NCI-H1417 treated with DMSO at 0.1 percent for 48 hours (cell line): ENCODE results near the gene SUPT7L.
"Not testable (repeated sequence)": the region's sequence is repeated elsewhere in the genome, so short reads cannot be mapped to it uniquely, and the experiment has no call there.

Experiments used
- DNase-seq: peaks from one replicate; lab custom pipeline; 2025; lab: John Stamatoyannopoulos, UW

Gene SUPT7L

GRCh38 chr2:27638037-27638637, 25.3 kb downstream of the SUPT7L start:
- DNase-seq, result no peak

- DNase-seq, result no peak
Observed at GRCh38 chr2:27636766-27637165, 26.6 kb downstream of the SUPT7L start.

DNA sequence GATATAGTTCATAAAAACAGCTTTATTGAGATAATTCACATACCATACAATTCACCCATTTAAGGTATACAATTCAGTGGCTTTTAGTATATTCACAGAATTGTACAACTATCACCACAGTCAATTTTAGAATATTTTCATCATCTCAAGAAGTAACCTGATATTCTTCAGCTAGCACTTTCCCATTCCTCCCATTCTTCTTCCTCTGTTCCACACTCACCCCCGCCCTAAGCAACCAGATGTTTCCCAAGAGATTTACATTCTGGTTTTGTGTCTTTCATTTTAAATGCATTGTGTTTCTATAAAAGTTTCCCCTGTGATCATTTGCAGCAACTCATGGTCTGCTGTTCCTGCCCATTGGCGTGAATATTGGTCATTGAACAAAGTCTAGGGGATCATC, 29.1 kb downstream of the SUPT7L start:
- no peak for DNase-seq

GRCh38 chr2:27630257-27630656, 33.2 kb downstream of the SUPT7L start:
- not testable (repeated sequence) for DNase-seq

- peak; percentile 71 for DNase-seq
Observed at GRCh38 chr2:27628767-27629709, 34.4 kb downstream of the SUPT7L start, which contains the start of the genes CCDC121 and GPN1. Gene CCDC121 (minus strand): TSS chr2:27629012. CDS start chr2:27627799, 1,213 bp downstream. Gene GPN1 (plus strand): TSS chr2:27629050. CDS start chr2:27629059, 9 bp downstream.

GRCh38 chr2:27627963-27628766, 35.2 kb downstream of the SUPT7L start:
- no peak for DNase-seq

- DNase-seq, result not testable (repeated sequence)
Observed at GRCh38 chr2:27626921-27627320, 36.5 kb downstream of the SUPT7L start.

DNA sequence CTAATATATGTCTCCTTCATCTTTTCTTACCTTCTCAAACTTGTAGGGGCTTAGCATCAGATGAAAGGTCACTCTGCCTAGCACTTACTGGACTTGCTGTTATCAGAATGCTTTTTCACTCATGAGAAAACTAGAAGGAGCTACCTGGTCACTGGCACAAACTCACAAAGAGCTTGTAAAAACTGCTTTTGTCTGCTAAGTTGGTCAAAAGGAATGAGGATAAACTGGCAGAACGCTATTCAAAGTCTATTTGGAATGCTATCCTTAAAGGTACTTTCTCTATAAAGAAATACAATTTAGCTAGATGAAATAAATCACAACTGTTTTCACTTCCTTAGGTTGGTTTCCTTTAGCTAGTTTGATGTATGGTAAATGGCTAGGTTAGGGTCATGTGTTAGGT, 37.1 kb downstream of the SUPT7L start:
- not testable (repeated sequence) for DNase-seq

GRCh38 chr2:27624943-27625342, 38.5 kb downstream of the SUPT7L start:
- DNase-seq, result no peak

DNA sequence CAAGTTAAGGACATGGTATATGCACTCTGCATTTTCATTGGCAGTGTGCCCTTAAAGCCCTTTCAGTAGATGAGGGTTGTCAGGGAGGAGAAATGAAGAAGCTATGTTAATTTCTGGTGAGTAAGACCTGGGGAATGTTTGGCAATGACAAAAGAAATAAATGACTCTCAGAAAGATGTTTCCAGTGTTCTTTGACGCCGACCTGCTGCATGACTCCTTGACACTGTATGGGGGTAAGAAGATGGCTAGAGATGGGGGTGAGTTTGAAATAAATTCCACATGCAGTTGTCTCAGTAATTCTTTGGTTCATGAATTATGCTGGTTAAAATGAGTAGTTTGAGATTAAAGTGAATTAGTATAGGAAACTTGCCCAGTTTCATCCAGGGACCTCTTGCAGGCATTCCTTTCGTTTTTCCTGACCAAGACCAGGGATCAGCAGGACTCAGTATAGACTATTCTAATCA, 40.5 kb downstream of the SUPT7L start:
- DNase-seq, result no peak

GRCh38 chr2:27621524-27621923, 41.9 kb downstream of the SUPT7L start:
- DNase-seq, result no peak

DNA sequence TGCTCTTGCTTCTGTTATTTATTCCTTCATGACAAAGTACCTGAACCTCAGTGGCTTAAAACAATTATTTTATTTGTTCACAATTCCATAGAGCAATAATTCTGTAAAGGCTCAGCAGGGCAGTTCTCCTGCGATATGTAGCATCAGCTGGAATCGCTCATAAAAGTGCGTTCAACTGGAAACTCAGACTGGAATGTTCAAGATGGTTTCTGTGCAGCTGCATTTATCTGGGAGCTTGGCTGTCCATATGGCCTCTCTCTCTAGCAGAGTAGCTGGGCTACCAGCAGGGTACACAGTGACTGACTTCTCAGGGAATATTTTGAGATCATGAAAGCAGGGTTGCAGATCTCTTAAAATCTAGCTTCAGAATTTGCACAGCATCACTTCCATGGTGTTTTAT, 48.1 kb downstream of the SUPT7L start:
- no peak for DNase-seq

- no peak for DNase-seq
Observed at GRCh38 chr2:27613985-27614384, 49.4 kb downstream of the SUPT7L start.

DNA sequence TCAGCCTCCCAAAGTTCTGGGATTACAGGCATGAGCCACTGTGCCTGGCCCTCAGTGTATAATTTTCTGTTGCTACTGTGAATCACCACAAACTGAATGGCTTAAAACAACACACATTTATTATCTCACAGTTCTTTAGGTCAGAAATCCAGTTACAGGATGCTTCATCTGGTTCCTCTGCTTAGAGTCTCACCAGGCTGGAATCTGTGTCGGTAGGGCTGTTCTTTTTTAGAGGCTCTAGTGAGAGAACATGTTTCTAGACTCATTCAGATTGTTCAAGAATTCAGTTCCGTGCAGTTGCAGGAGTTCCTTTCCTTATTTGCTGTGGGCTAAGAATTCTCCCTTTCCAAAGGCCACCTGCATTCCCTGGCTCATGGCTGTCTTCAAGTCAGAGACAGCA, 56.8 kb downstream of the SUPT7L start:
- DNase-seq, result no peak
